Psoas muscle (tissue), 8 donors: ENCODE results near the gene DUSP10. TPM values are rescaled to one million over a fixed set of nuclear protein-coding genes. Genes with fewer than 3 reads are reported as not detected.

Experiments used
- ATAC-seq, 4 donors: fragments of 200-7000 bp; cut with Tn5 transposase; one replicate each; pipeline ENCODE4 v1.9.1; 2020; ENCODE audit warnings: moderate library complexity in 3 of 4, mild to moderate bottlenecking in 2 of 4
- DNase-seq, 2 donors: peaks; one replicate each; pipeline ENCODE4 v3.0.0-alpha.2; 2020
- H3K27ac ChIP-seq: fragments of 200-600 bp; one replicate; pipeline ENCODE4 v1.8.0; 2022
- H3K27me3 ChIP-seq, 3 donors: fragments of 200-600 bp in 1 of 3; one replicate each; pipeline versions ENCODE4 v1.6.1 to v1.8.0; 2013 to 2022; ENCODE audit warnings: low read length in 2 of 3, mild to moderate bottlenecking in 2 of 3, moderate library complexity in 1 of 3; ENCODE audit not compliant: insufficient read depth in 3 of 3
- H3K36me3 ChIP-seq, 2 donors: fragments of 200-600 bp in 1 of 2; one replicate each; pipeline versions ENCODE4 v1.6.1 to v1.8.0; 2013 to 2022; ENCODE audit warnings: low read depth in 1 of 2, mild to moderate bottlenecking in 1 of 2, moderate library complexity in 1 of 2; ENCODE audit not compliant: insufficient read depth in 1 of 2
- H3K4me1 ChIP-seq: fragments of 200-600 bp; one replicate; pipeline ENCODE4 v1.8.0; 2022
- H3K4me3 ChIP-seq: fragments of 200-600 bp; one replicate; pipeline ENCODE4 v1.8.0; 2022; ENCODE audit warnings: mild to moderate bottlenecking
- H3K9me3 ChIP-seq: fragments of 200-600 bp; one replicate; pipeline ENCODE4 v1.8.0; 2022
- CTCF ChIP-seq: fragments of 200-600 bp; IDR thresholded peaks from one replicate; pipeline ENCODE4 v1.8.0; 2022; ENCODE audit warnings: antibody characterized with exemption
- WGBS, 3 donors: extraction: QIAGEN DNeasy Blood & Tissue Kit; methylation state at CpG; one replicate each; pipeline versions ENCODE4 v1.1.6 to v1.1.7; 2013; 5-methylcytosine and 5-hydroxymethylcytosine counted together
- intact Hi-C, 2 donors: fragments of 100-400 bp; cut with DNase I; formaldehyde crosslinking; loops; one replicate each; pipeline versions ENCODE4 v1.11.0 to v1.14.2; 2022
- polyA plus RNA-seq, 3 donors: library from polyadenylated mRNA; stranded (reverse); fragments of 200-250 nt; gene quantifications; one replicate each; pipeline ENCODE4 v1.2.3, GENCODE V29; 2013
- total RNA-seq, 4 donors: library from RNA; stranded (reverse); fragmentation: NEBNext Ultra II Directional in 2 of 4; extraction: Animal tissue kit (Norgen Biotek cat#: 25700) in 2 of 4; gene quantifications; one replicate each; pipeline versions ENCODE4 v1.2.1 to v1.2.4, GENCODE V29; 2021 to 2023
- donor health status: healthy with polysubstance abuse.
- donor health status: DM: no; HTN: no; CAD: no; lungs with moderate emphysema.
- donor health status: Bipolar disorder and iron deficiency.
- donor health status: healthy.
- donor health status: DM: yes; HTN: yes; CAD: no.
- donor health status: DM: no; HTN: no; CAD: no.
- donor health status: DM: no; HTN: no; CAD: no.
- donor health status: DM: yes; HTN: yes; CAD: no.

Gene DUSP10
- total and polyA plus RNA-seq, 7 donors, result 4.7 to 15.5 (median 5.9) TPM

GRCh38 chr1:221672239-221672645 is 69.6 kb downstream of the DUSP10 start:
- H3K9me3 ChIP-seq, result no peaks in the 10 kb centered on the region
- WGBS, 3 donors, result 71 to 79% (median 71%) methylated on average over 2 of the region's 2 CpGs
- intact Hi-C loops, result no loop called here
- H3K27ac ChIP-seq, result no peak overlapping the region
- no peak for DNase-seq
- no peaks in the 10 kb centered on the region for H3K27me3 ChIP-seq
- no peaks in the 10 kb centered on the region for H3K36me3 ChIP-seq
- H3K4me1 ChIP-seq, result no peaks in the 10 kb centered on the region
- no peak for TF ChIP-seq CTCF
- ATAC-seq, result no peak
- no peak overlapping the region for H3K4me3 ChIP-seq

- intact Hi-C loops, result no loop called here
- H3K27me3 ChIP-seq, result no peaks in the 10 kb centered on the region
- no peak overlapping the region for H3K4me3 ChIP-seq
- H3K4me1 ChIP-seq, result no peaks in the 10 kb centered on the region
- WGBS, 3 donors, result 37 to 56% (median 45%) methylated on average over 2 of the region's 2 CpGs
- no peak overlapping the region for H3K27ac ChIP-seq
- H3K36me3 ChIP-seq, result no peaks in the 10 kb centered on the region
- no peak for ATAC-seq
- DNase-seq, result no peak
- no peak for TF ChIP-seq CTCF
- H3K9me3 ChIP-seq, result no peaks in the 10 kb centered on the region
Measured at GRCh38 chr1:221670081-221670480, 71.8 kb downstream of the DUSP10 start.

- no peaks in the 10 kb centered on the region for H3K27me3 ChIP-seq
- H3K9me3 ChIP-seq, result no peaks in the 10 kb centered on the region
- H3K4me3 ChIP-seq, result no peak overlapping the region
- H3K4me1 ChIP-seq, result no peaks in the 10 kb centered on the region
- no peak overlapping the region for H3K27ac ChIP-seq
- ATAC-seq, result no peak
- intact Hi-C loops, result no loop called here
- TF ChIP-seq CTCF, result no peak
- no peaks in the 10 kb centered on the region for H3K36me3 ChIP-seq
- DNase-seq, result no peak
Measured at GRCh38 chr1:221669441-221669840, 72.4 kb downstream of the DUSP10 start.

GRCh38 chr1:221667504-221667903 is 74.4 kb downstream of the DUSP10 start:
- intact Hi-C loops, result no loop called here
- 94 to 97% (median 94%) methylated on average over 3 of the region's 3 CpGs for WGBS, 3 donors
- H3K4me3 ChIP-seq, result no peak overlapping the region
- DNase-seq (no peak), ATAC-seq (no peak)
- TF ChIP-seq CTCF, result no peak
- no peaks in the 10 kb centered on the region for H3K36me3 ChIP-seq
- H3K4me1 ChIP-seq, result no peaks in the 10 kb centered on the region
- H3K27ac ChIP-seq, result no peak overlapping the region
- H3K9me3 ChIP-seq, result no peaks in the 10 kb centered on the region
- no peaks in the 10 kb centered on the region for H3K27me3 ChIP-seq

- Histone ChIP-seq H3K9me3 (no peaks in the 10 kb centered on the region), H3K27me3 (no peaks in the 10 kb centered on the region), H3K4me3 (no peak overlapping the region), H3K27ac (no peak overlapping the region), H3K36me3 (no peaks in the 10 kb centered on the region), H3K4me1 (no peaks in the 10 kb centered on the region)
- WGBS, 3 donors, result 0 to 86% (median 31%) methylated on average over 1 of the region's 1 CpG
- ATAC-seq (no peak), DNase-seq (no peak)
- no peak for TF ChIP-seq CTCF
- intact Hi-C loops, result no loop called here
Measured at GRCh38 chr1:221664253-221664652, 77.6 kb downstream of the DUSP10 start.
